Posterior cingulate gyrus (tissue), 11 donors: ENCODE measurements around the gene ZNF677.
A peak's percentile ranks its signal among the peaks of the same experiment; 100 is the strongest.
"Not testable (repeated sequence)": the region's sequence is repeated elsewhere in the genome, so short reads cannot be mapped to it uniquely, and the experiment has no call there.

ENCODE experiments used
- DNase-seq, 10 donors: peaks; one replicate each; pipeline versions ENCODE4 v3.0.0 to v3.0.0-alpha.2; 2020 to 2021; ENCODE audit warnings: mixed read lengths in 3 of 10
- intact Hi-C: fragments of 100-400 bp; cut with DNase I; formaldehyde crosslinking; loops from one replicate; pipeline ENCODE4 v1.15.1; 2023

Gene ZNF677

GRCh38 chr19:53254411-53255341 is at the start of gene ZNF677:
Gene ZNF677 (minus strand): TSS chr19:53254873. CDS start chr19:53251550, 3,323 bp downstream.
- peak; percentile 89 to 99 (median 94) for DNase-seq
- intact Hi-C loops, result no loop called here

- DNase-seq, intact Hi-C loops: not testable (repeated sequence)
Observed at GRCh38 chr19:53301341-53301740, 46.7 kb upstream of the ZNF677 start.

GRCh38 chr19:53294786-53295441 is 40.2 kb upstream of the ZNF677 start:
- intact Hi-C loops, result no loop called here
- DNase-seq, result no peak

- peak in 1 of 10 donors; percentile 56 for DNase-seq
- intact Hi-C loops, result no loop called here
Observed at GRCh38 chr19:53290758-53291549, 36.3 kb upstream of the ZNF677 start.

GRCh38 chr19:53285087-53285486 is 30.4 kb upstream of the ZNF677 start:
- intact Hi-C loops, result no loop called here

GRCh38 chr19:53281947-53282346 is 27.3 kb upstream of the ZNF677 start:
- intact Hi-C loops, DNase-seq: not testable (repeated sequence)

More at GRCh38 chr19:53285087-53285486, 30.4 kb upstream of the ZNF677 start:
- DNase-seq, result no peak

- intact Hi-C loops, result no loop called here
- DNase-seq, result no peak
Observed at GRCh38 chr19:53275480-53275879, 20.8 kb upstream of the ZNF677 start.

- DNase-seq, result no peak
- intact Hi-C loops, result no loop called here
Observed at GRCh38 chr19:53272044-53272443, 17.4 kb upstream of the ZNF677 start.

- DNase-seq, intact Hi-C loops: not testable (repeated sequence)
Observed at GRCh38 chr19:53269861-53270260, 15.2 kb upstream of the ZNF677 start.

GRCh38 chr19:53267623-53268022 is 12.9 kb upstream of the ZNF677 start, which contains the start of gene VN1R4:
Gene VN1R4 (minus strand): TSS chr19:53267723. CDS start chr19:53267665, 58 bp downstream.
- intact Hi-C loops, DNase-seq: not testable (repeated sequence)

GRCh38 chr19:53257715-53258342 is 3.2 kb upstream of the ZNF677 start, which contains the start of gene VN1R2:
Gene VN1R2 (plus strand): TSS chr19:53258292. CDS start chr19:53258376, 84 bp downstream.
- DNase-seq, intact Hi-C loops: not testable (repeated sequence)

GRCh38 chr19:53246498-53246897 is 8.2 kb downstream of the ZNF677 start:
- no peak for DNase-seq
- intact Hi-C loops, result no loop called here

GRCh38 chr19:53237114-53237777 is 17.4 kb downstream of the ZNF677 start:
- intact Hi-C loops, result no loop called here

GRCh38 chr19:53224606-53225005 is 30.1 kb downstream of the ZNF677 start:
- intact Hi-C loops, result no loop called here
- DNase-seq, result no peak

More at GRCh38 chr19:53237114-53237777, 17.4 kb downstream of the ZNF677 start:
- DNase-seq, result no peak

GRCh38 chr19:53222716-53223115 is 32.0 kb downstream of the ZNF677 start:
- DNase-seq, intact Hi-C loops: not testable (repeated sequence)

- intact Hi-C loops, result no loop called here
- DNase-seq, result no peak
Observed at GRCh38 chr19:53212703-53213320, 41.9 kb downstream of the ZNF677 start.

- intact Hi-C loops, DNase-seq: not testable (repeated sequence)
Observed at GRCh38 chr19:53211554-53211953, 43.1 kb downstream of the ZNF677 start.

GRCh38 chr19:53196777-53197396 is 57.8 kb downstream of the ZNF677 start:
- DNase-seq, result peak; percentile 89 to 99 (median 96)
- intact Hi-C loops, result loop anchor here (5.0 to 10.0 kb wide), 4 partner anchors 138 to 550 kb away; partner anchors contain the start of gene ZNF845
